ENCODE data around the gene HSPB6. TPM values are rescaled to one million over a fixed set of nuclear protein-coding genes. Genes with fewer than 3 reads are reported as not detected.

Gene HSPB6
- total RNA-seq, 2 donors from 2014 or later = 0.33 to 0.90 TPM

GRCh38 chr19:35710784-35711723 is 45.8 kb downstream of the HSPB6 start:
- H3K9ac ChIP-seq (ENCODE audit: extremely low read depth, low read length, poor library complexity, severe bottlenecking) = no peak overlapping the region
- H3K27ac ChIP-seq (ENCODE audit: low read depth, low read length) = no peak overlapping the region
- H3K4me3 Mint-ChIP-seq = no peak overlapping the region
- no peaks in the 10 kb centered on the region for H3K36me3 ChIP-seq (ENCODE audit: control insufficient read depth, insufficient read depth, low read length)
- H3K4me1 ChIP-seq (ENCODE audit: control insufficient read depth, insufficient read depth, low read length) = peaks cover 6% of the 10 kb centered on the region
- H3K9me3 ChIP-seq (ENCODE audit: control insufficient read depth, low read length) = no peaks in the 10 kb centered on the region
- H3K27me3 Mint-ChIP-seq (ENCODE audit: insufficient read depth) = peaks cover 3% of the 10 kb centered on the region
- H3K36me3 Mint-ChIP-seq (ENCODE audit: low read depth) = no peaks in the 10 kb centered on the region
- peaks cover 7% of the 10 kb centered on the region for H3K4me1 Mint-ChIP-seq
- no peak for TF ChIP-seq CTCF (conservative IDR thresholded peaks at IDR 0.05)
- H3K9me3 Mint-ChIP-seq = no peaks in the 10 kb centered on the region
- no peak for DNase-seq
- 40 to 60% methylated on average over 4 to 13 of the region's 13 CpGs for WGBS, 2 experiments (ENCODE audit: insufficient coverage in 1 of 2, insufficient read length in 1 of 2)
- H3K27ac Mint-ChIP-seq = no peak overlapping the region
- H3K4me3 ChIP-seq (ENCODE audit: low read length) = no peak overlapping the region
- no peaks in the 10 kb centered on the region for H3K27me3 ChIP-seq (ENCODE audit: control insufficient read depth, insufficient read depth, low read length, poor library complexity, severe bottlenecking)

- H3K27ac Mint-ChIP-seq = no peak overlapping the region
- Histone ChIP-seq H3K4me3 (ENCODE audit: low read length) (no peak overlapping the region), H3K9me3 (ENCODE audit: control insufficient read depth, low read length) (no peaks in the 10 kb centered on the region), H3K9ac (ENCODE audit: extremely low read depth, low read length, poor library complexity, severe bottlenecking) (no peak overlapping the region), H3K4me1 (ENCODE audit: control insufficient read depth, insufficient read depth, low read length) (no peaks in the 10 kb centered on the region), H3K27me3 (ENCODE audit: control insufficient read depth, insufficient read depth, low read length, poor library complexity, severe bottlenecking) (peaks cover 11% of the 10 kb centered on the region), H3K27ac (ENCODE audit: low read depth, low read length) (no peak overlapping the region), H3K36me3 (ENCODE audit: control insufficient read depth, insufficient read depth, low read length) (no peaks in the 10 kb centered on the region)
- peaks cover 22% of the 10 kb centered on the region for H3K27me3 Mint-ChIP-seq (ENCODE audit: insufficient read depth)
- no peaks in the 10 kb centered on the region for H3K36me3 Mint-ChIP-seq (ENCODE audit: low read depth)
- no peak for TF ChIP-seq CTCF (conservative IDR thresholded peaks at IDR 0.05)
- no peaks in the 10 kb centered on the region for H3K4me1 Mint-ChIP-seq
- 92% methylated on average over 1 of the region's 1 CpG for WGBS, 2 experiments (ENCODE audit: insufficient coverage in 1 of 2, insufficient read length in 1 of 2)
- H3K4me3 Mint-ChIP-seq = no peak overlapping the region
- DNase-seq = no peak
- no peaks in the 10 kb centered on the region for H3K9me3 Mint-ChIP-seq
These were observed 48.4 kb downstream of the HSPB6 start for GRCh38 chr19:35708391-35708790.

Other genes starting within 250 kb of the HSPB6 start
- 100 to 1,000 TPM; 430 to 451 TPM for gene DMKN, start 243.4 kb downstream of the HSPB6 start, total RNA-seq
- gene SBSN, start 228.7 kb downstream of the HSPB6 start, total RNA-seq = not detected
- gene GAPDHS, start 223.6 kb downstream of the HSPB6 start, total RNA-seq = not detected
- gene TMEM147, start 211.4 kb downstream of the HSPB6 start, total RNA-seq = 100 to 1,000 TPM; 109 to 119 TPM
- gene ATP4A, start 193.4 kb downstream of the HSPB6 start, total RNA-seq = under 1 TPM in 1 of 2 donors, not detected in 1; 0.18 TPM
- not detected for gene PMIS2, start 170.9 kb downstream of the HSPB6 start, total RNA-seq
- 10 to 100 TPM; 32.4 to 33.7 TPM for gene HAUS5, start 144.3 kb downstream of the HSPB6 start, total RNA-seq
- 10 to 100 TPM; 81.1 to 89.2 TPM for gene RBM42, start 128.0 kb downstream of the HSPB6 start, total RNA-seq
- gene ETV2, start 115.3 kb downstream of the HSPB6 start, total RNA-seq = 1 to 10 TPM; 1.2 to 1.3 TPM
- 100 to 1,000 TPM; 401 to 445 TPM for gene COX6B1, start 108.7 kb downstream of the HSPB6 start, total RNA-seq
- gene UPK1A, start 90.5 kb downstream of the HSPB6 start, total RNA-seq = under 1 TPM; 0.37 to 0.46 TPM
- not detected for gene ZBTB32, start 52.5 kb downstream of the HSPB6 start, total RNA-seq
- 10 to 100 TPM; 48.1 to 54.0 TPM for gene KMT2B, start 39.0 kb downstream of the HSPB6 start, total RNA-seq
- 1 to 10 TPM; 4.6 to 7.1 TPM for gene IGFLR1, start 14.6 kb downstream of the HSPB6 start, total RNA-seq
- 10 to 100 TPM; 17.3 to 23.2 TPM for gene U2AF1L4, start 11.6 kb downstream of the HSPB6 start, total RNA-seq
- gene PSENEN, start 11.4 kb downstream of the HSPB6 start, total RNA-seq = 100 to 1,000 TPM; 101 to 109 TPM
- 1 to 10 TPM; 6.6 to 7.6 TPM for gene LIN37, start 8.5 kb downstream of the HSPB6 start, total RNA-seq
- 10 to 100 TPM; 37.8 to 45.4 TPM for gene PROSER3, start 1.1 kb upstream of the HSPB6 start, total RNA-seq
- gene ARHGAP33, start 18.5 kb upstream of the HSPB6 start, total RNA-seq = 10 to 100 TPM; 12.7 to 15.0 TPM
- 1 to 10 TPM; 1.0 to 1.5 TPM for gene PRODH2, start 55.8 kb upstream of the HSPB6 start, total RNA-seq
- gene NPHS1, start 95.5 kb upstream of the HSPB6 start, total RNA-seq = under 1 TPM; 0.24 to 0.80 TPM
- 1 to 10 TPM; 1.4 to 2.3 TPM for gene KIRREL2, start 99.9 kb upstream of the HSPB6 start, total RNA-seq
- 10 to 100 TPM in 1 of 2 donors, 1 to 10 TPM in 1; 4.1 to 10.6 TPM for gene APLP1, start 111.5 kb upstream of the HSPB6 start, total RNA-seq
- 10 to 100 TPM; 20.8 to 24.4 TPM for gene NFKBID, start 143.5 kb upstream of the HSPB6 start, total RNA-seq
- gene HCST, start 145.5 kb upstream of the HSPB6 start, total RNA-seq = 1 to 10 TPM; 1.3 to 1.5 TPM
- gene TYROBP, start 151.3 kb upstream of the HSPB6 start, total RNA-seq = not detected
- gene LRFN3, start 179.3 kb upstream of the HSPB6 start, total RNA-seq = 10 to 100 TPM; 18.7 to 24.3 TPM
- gene SDHAF1, start 238.2 kb upstream of the HSPB6 start, total RNA-seq = 10 to 100 TPM; 12.9 to 14.1 TPM

Data from endodermal cell (in vitro differentiated cells).